Measurements from ENCODE around the gene ARSB.

ARSB gene

DNA sequence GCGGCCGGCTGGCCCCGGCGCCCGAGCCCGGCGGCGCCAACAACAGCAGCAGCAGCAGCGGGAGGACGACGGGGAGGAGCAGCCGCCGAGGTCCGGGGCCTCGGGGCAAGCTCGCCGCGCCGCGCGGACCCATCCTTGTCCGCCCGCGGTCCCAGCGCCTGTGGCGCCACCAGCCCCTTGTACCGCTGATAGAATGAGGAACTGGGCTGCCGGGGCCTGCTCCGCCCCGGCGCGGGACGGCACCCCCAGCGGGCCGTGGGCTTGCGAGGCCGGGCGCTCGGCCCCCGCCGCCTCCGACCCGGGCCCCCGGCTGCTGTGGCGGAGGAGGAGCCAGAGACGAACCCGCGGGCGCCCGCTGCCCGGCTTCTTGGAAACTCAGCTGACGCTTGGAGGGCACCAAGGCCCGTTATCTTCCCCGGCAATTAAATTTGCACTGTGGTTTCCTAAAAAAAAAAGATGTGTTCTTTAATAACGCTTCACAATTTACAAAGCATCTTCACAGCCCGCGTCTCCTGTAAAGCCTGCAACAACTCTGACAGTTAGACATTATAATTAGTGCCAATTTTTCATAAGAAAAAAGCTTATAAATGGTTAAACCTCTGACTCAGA, at the start of gene ARSB:
Gene ARSB, minus strand, starts transcription at position 195 of the 609 bp plus-strand sequence. Its CDS starts 62 bp downstream, at position 133.
- H3K27ac ChIP-seq (ENCODE audit: low read depth, low read length, poor library complexity, severe bottlenecking): peak within 1 kb of the TSS; percentile 69
- peak within 1 kb of the TSS; percentile 90 for H3K4me2 ChIP-seq (ENCODE audit: low read length)
- TF ChIP-seq EZH2 (IDR thresholded peaks at IDR 0.05; ENCODE audit: borderline replicate concordance, low read length): no peak
- H4K20me1 ChIP-seq (ENCODE audit: insufficient read depth, low read length): no peaks in the 10 kb centered on the region
- H3K4me3 ChIP-seq (ENCODE audit: low read depth, low read length, poor library complexity, severe bottlenecking): peak within 1 kb of the TSS; percentile 68
- H3K9me2 ChIP-seq (ENCODE audit: low read depth, low read length): no peaks in the 10 kb centered on the region
- peaks cover 34% of the 10 kb centered on the region for H3K4me1 ChIP-seq (ENCODE audit: insufficient read depth, low read length, severe bottlenecking)
- no peaks in the 10 kb centered on the region for H3K27me3 ChIP-seq (ENCODE audit: insufficient read depth, low read length)
- peak within 1 kb of the TSS; percentile 75 for H3K9ac ChIP-seq (ENCODE audit: low read length)
- no peaks in the 10 kb centered on the region for H3K36me3 ChIP-seq (ENCODE audit: insufficient read depth, low read length)
- peak within 1 kb of the TSS; percentile 91 for H2AFZ ChIP-seq (ENCODE audit: low read length)
- no peaks in the 10 kb centered on the region for H3K9me3 ChIP-seq (ENCODE audit: low read length)
- H3K79me2 ChIP-seq (ENCODE audit: insufficient read depth, low read length): no peaks in the 10 kb centered on the region
- H3F3A ChIP-seq (ENCODE audit: insufficient read depth, low read length): peaks cover 4% of the 10 kb centered on the region; the same call in 1 of the 2 replicates

DNA sequence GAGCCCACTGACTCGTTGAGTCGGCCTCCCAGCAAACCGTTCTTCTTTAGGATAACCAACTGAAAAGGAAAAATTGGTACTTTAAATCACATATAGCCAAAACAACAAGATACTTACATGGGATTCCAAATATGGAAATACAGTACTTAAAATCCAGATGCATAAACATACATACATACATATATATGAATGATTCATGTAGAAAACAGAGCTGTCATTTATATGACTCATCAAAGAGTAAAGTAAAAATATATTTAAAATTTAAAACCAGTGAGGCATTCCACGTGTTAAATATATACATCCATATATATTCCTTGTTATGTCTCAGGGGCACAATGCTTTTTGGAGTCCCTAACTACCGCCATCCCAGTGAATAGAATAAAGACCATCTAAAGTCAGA, 47.7 kb upstream of the ARSB start:
- no peaks in the 10 kb centered on the region for H4K20me1 ChIP-seq (ENCODE audit: insufficient read depth, low read length)
- no peak overlapping the region for H2AFZ ChIP-seq (ENCODE audit: low read length)
- no peaks in the 10 kb centered on the region for H3K9me2 ChIP-seq (ENCODE audit: low read depth, low read length)
- no peaks in the 10 kb centered on the region for H3K79me2 ChIP-seq (ENCODE audit: insufficient read depth, low read length)
- TF ChIP-seq, protein P1, sequence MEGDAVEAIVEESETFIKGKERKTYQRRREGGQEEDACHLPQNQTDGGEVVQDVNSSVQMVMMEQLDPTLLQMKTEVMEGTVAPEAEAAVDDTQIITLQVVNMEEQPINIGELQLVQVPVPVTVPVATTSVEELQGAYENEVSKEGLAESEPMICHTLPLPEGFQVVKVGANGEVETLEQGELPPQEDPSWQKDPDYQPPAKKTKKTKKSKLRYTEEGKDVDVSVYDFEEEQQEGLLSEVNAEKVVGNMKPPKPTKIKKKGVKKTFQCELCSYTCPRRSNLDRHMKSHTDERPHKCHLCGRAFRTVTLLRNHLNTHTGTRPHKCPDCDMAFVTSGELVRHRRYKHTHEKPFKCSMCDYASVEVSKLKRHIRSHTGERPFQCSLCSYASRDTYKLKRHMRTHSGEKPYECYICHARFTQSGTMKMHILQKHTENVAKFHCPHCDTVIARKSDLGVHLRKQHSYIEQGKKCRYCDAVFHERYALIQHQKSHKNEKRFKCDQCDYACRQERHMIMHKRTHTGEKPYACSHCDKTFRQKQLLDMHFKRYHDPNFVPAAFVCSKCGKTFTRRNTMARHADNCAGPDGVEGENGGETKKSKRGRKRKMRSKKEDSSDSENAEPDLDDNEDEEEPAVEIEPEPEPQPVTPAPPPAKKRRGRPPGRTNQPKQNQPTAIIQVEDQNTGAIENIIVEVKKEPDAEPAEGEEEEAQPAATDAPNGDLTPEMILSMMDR (IDR thresholded peaks at IDR 0.05; ENCODE audit: low read length): no peak
- no peak for TF ChIP-seq EZH2 (IDR thresholded peaks at IDR 0.05; ENCODE audit: borderline replicate concordance, low read length)
- no peak overlapping the region for H3K27ac ChIP-seq (ENCODE audit: low read depth, low read length, poor library complexity, severe bottlenecking)
- H3K9ac ChIP-seq (ENCODE audit: low read length): no peak overlapping the region
- no peaks in the 10 kb centered on the region for H3K4me1 ChIP-seq (ENCODE audit: insufficient read depth, low read length, severe bottlenecking)
- H3K4me3 ChIP-seq (ENCODE audit: low read depth, low read length, poor library complexity, severe bottlenecking): no peak overlapping the region
- no peaks in the 10 kb centered on the region for H3F3A ChIP-seq (ENCODE audit: insufficient read depth, low read length)
- no peaks in the 10 kb centered on the region for H3K36me3 ChIP-seq (ENCODE audit: insufficient read depth, low read length)
- no peak overlapping the region for H3K4me2 ChIP-seq (ENCODE audit: low read length)
- no peaks in the 10 kb centered on the region for H3K9me3 ChIP-seq (ENCODE audit: low read length)
- peaks cover 8% of the 10 kb centered on the region; the same call in 1 of the 2 replicates for H3K27me3 ChIP-seq (ENCODE audit: insufficient read depth, low read length)

DNA sequence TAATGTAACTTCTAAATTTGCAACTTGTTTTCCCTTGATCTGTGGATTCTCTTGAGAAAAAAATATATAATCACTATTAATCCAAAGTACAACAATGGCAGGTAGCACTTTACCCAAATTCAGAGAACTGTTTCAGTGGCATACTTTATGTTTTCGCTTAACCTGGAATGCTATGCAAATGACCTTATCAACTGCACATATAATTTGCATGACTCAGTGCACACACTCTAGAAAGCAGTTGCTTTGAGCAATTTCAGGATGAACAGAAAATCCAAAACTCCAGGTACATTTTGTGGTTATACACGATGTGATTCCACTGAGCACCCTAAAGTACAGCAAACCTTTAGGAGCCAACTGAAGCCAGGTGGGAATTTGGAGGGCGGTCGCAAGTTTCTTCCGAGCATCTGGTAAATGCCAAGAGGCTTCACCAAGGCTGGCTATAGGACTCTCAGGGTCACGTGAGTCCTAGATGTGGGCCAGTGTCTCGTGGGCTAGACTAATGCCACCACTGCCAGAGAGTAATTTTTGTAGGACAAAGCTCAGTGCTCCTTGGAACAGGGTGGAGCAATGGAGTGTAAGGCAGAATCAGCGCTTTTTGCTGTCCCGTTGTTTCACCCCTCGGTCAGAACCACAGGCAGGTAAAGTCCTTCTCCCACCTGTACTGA, 47.1 kb upstream of the ARSB start:
- Histone ChIP-seq H3K9me3 (ENCODE audit: low read length) (no peaks in the 10 kb centered on the region), H4K20me1 (ENCODE audit: insufficient read depth, low read length) (no peaks in the 10 kb centered on the region), H3K9me2 (ENCODE audit: low read depth, low read length) (no peaks in the 10 kb centered on the region), H3F3A (ENCODE audit: insufficient read depth, low read length) (no peaks in the 10 kb centered on the region), H3K27me3 (ENCODE audit: insufficient read depth, low read length) (peaks cover 8% of the 10 kb centered on the region; the same call in 1 of the 2 replicates), H3K4me1 (ENCODE audit: insufficient read depth, low read length, severe bottlenecking) (no peaks in the 10 kb centered on the region), H3K4me2 (ENCODE audit: low read length) (no peak overlapping the region), H3K9ac (ENCODE audit: low read length) (no peak overlapping the region), H3K4me3 (ENCODE audit: low read depth, low read length, poor library complexity, severe bottlenecking) (no peak overlapping the region), H2AFZ (ENCODE audit: low read length) (no peak overlapping the region), H3K27ac (ENCODE audit: low read depth, low read length, poor library complexity, severe bottlenecking) (no peak overlapping the region), H3K36me3 (ENCODE audit: insufficient read depth, low read length) (no peaks in the 10 kb centered on the region), H3K79me2 (ENCODE audit: insufficient read depth, low read length) (no peaks in the 10 kb centered on the region)
- TF ChIP-seq, protein P1 (IDR thresholded peaks at IDR 0.05; ENCODE audit: low read length): no peak

Data from OCI-LY1 (cell line).